Measurements from ENCODE around the gene LVRN. TPM values are rescaled to one million over a fixed set of nuclear protein-coding genes. Genes with fewer than 3 reads are reported as not detected.
A peak's percentile ranks its signal among the peaks of the same experiment; 100 is the strongest.

The LVRN gene
- total RNA-seq, 1 experiment from 2014 or later = not detected

DNA sequence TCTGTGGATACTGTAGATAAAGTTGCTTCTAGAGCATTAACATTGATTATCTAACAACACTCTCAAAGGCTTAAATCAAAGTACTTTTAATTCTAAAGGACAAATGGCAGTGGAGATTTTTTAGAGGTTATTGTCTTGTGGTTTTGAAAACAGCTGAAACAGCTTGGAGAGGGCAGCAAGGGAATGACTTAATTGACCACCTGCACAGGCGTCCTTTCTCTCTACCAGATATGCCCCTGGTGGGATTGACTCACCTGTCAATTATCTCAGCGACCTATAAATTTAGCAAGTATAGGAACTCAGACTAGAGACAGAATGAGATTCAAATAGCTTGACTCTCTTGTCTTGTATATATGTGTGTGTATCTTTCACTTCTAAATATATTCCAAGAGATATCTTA, 83.5 kb downstream of the LVRN start:
- H3F3A ChIP-seq (ENCODE audit: low read length, unreplicated experiment) = no peaks in the 10 kb centered on the region
- TF ChIP-seq, protein P1, sequence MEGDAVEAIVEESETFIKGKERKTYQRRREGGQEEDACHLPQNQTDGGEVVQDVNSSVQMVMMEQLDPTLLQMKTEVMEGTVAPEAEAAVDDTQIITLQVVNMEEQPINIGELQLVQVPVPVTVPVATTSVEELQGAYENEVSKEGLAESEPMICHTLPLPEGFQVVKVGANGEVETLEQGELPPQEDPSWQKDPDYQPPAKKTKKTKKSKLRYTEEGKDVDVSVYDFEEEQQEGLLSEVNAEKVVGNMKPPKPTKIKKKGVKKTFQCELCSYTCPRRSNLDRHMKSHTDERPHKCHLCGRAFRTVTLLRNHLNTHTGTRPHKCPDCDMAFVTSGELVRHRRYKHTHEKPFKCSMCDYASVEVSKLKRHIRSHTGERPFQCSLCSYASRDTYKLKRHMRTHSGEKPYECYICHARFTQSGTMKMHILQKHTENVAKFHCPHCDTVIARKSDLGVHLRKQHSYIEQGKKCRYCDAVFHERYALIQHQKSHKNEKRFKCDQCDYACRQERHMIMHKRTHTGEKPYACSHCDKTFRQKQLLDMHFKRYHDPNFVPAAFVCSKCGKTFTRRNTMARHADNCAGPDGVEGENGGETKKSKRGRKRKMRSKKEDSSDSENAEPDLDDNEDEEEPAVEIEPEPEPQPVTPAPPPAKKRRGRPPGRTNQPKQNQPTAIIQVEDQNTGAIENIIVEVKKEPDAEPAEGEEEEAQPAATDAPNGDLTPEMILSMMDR (conservative IDR thresholded peaks at IDR 0.05; ENCODE audit: low read depth, low read length) = no peak
- TF ChIP-seq EZH2phosphoT487 (IDR thresholded peaks at IDR 0.05; ENCODE audit: borderline replicate concordance, low read length) (no peak), EZH2 (IDR thresholded peaks at IDR 0.05; ENCODE audit: low read length, unreplicated experiment) (no peak)
- H3K4me2 ChIP-seq (ENCODE audit: low read length) = no peak overlapping the region
- intact Hi-C loops (cut with micrococcal nuclease) = no loop called here
- H3K79me2 ChIP-seq (ENCODE audit: low read length) = no peaks in the 10 kb centered on the region
- no peaks in the 10 kb centered on the region for H4K20me1 ChIP-seq (ENCODE audit: low read length)
- H3K9ac ChIP-seq (ENCODE audit: low read length) = no peak overlapping the region
- H3K36me3 ChIP-seq (ENCODE audit: low read depth, low read length) = no peaks in the 10 kb centered on the region
- H3K9me2 ChIP-seq (replicated peaks; ENCODE audit: low read length) = no peaks in the 10 kb centered on the region
- H2AFZ ChIP-seq (ENCODE audit: low read length) = no peak overlapping the region
- POLR2A ChIA-PET (ENCODE audit: unreplicated experiment) = no interaction called here
- no peaks in the 10 kb centered on the region for H3K9me3 ChIP-seq (ENCODE audit: low read length)
- no peak for DNase-seq
- H3K27me3 ChIP-seq (ENCODE audit: low read length) = no peaks in the 10 kb centered on the region
- H3K4me1 ChIP-seq (ENCODE audit: insufficient read depth, low read length) = peaks cover 17% of the 10 kb centered on the region
- CTCF ChIA-PET = no interaction called here
- BruUV-seq (replicated peaks) = no TSS peak
- H3K4me3 ChIP-seq (ENCODE audit: low read length) = no peak overlapping the region
- no peak overlapping the region for H3K27ac ChIP-seq (ENCODE audit: low read length)
- ATAC-seq = peak; percentile 22; the same call in 1 of the 2 replicates

DNA sequence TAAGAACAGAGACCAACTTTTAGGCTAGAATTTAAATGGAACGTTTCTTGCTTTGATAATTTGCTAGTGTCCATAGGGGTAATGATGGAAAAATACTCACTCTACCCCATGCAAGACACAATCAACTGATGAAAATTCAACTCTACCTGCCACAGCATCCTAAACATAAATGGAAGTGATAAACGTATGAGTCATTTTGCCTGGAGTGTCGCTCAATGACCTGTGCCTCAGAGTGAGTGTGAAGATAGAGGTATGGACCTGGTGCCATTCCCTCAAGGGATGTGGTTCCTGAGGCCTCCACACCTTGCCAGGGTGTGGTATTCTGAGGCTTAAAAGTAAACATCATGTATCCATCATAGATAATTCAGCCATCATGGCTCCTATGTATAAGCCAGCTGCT, 84.0 kb downstream of the LVRN start:
- TF ChIP-seq EZH2 (IDR thresholded peaks at IDR 0.05; ENCODE audit: low read length, unreplicated experiment) = no peak
- no peak for TF ChIP-seq EZH2phosphoT487 (IDR thresholded peaks at IDR 0.05; ENCODE audit: borderline replicate concordance, low read length)
- TF ChIP-seq, protein P1 (conservative IDR thresholded peaks at IDR 0.05; ENCODE audit: low read depth, low read length) = no peak
- Histone ChIP-seq H3K9ac (ENCODE audit: low read length) (no peak overlapping the region), H3F3A (ENCODE audit: low read length, unreplicated experiment) (no peaks in the 10 kb centered on the region), H3K4me1 (ENCODE audit: insufficient read depth, low read length) (peaks cover 17% of the 10 kb centered on the region), H3K4me3 (ENCODE audit: low read length) (no peak overlapping the region), H3K9me2 (replicated peaks; ENCODE audit: low read length) (no peaks in the 10 kb centered on the region), H4K20me1 (ENCODE audit: low read length) (no peaks in the 10 kb centered on the region), H3K4me2 (ENCODE audit: low read length) (peak overlapping the region; percentile 4; the same call in 1 of the 2 replicates), H3K36me3 (ENCODE audit: low read depth, low read length) (no peaks in the 10 kb centered on the region), H3K9me3 (ENCODE audit: low read length) (no peaks in the 10 kb centered on the region), H2AFZ (ENCODE audit: low read length) (no peak overlapping the region), H3K27me3 (ENCODE audit: low read length) (no peaks in the 10 kb centered on the region), H3K27ac (ENCODE audit: low read length) (no peak overlapping the region), H3K79me2 (ENCODE audit: low read length) (no peaks in the 10 kb centered on the region)
- POLR2A ChIA-PET (ENCODE audit: unreplicated experiment) = no interaction called here
- intact Hi-C loops (cut with micrococcal nuclease) = no loop called here
- ATAC-seq = peak; percentile 79
- no TSS peak for BruUV-seq (replicated peaks)
- DNase-seq = peak; percentile 76
- CTCF ChIA-PET = no interaction called here

DNA sequence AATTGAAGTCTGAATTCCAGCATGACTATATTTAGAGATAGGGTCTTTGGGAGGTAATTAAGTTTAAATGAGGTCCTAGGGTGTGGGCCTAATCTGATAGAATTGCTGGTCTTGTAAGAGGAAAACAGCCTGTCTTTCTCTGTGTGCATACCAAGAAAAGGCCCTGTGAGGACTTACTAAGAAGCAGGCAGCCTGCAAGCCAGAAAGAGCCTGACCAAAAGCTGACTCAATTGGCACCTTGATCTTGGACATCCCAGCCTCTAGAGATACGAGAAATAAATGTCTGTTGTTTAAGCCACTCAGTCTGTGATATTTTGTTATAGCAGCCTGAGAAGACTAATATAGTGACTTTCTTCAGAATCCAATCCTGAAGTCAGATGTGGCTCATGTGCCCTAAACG, 84.5 kb downstream of the LVRN start:
- no peaks in the 10 kb centered on the region for H4K20me1 ChIP-seq (ENCODE audit: low read length)
- H3K27me3 ChIP-seq (ENCODE audit: low read length) = no peaks in the 10 kb centered on the region
- ChIA-PET CTCF (no interaction called here), POLR2A (ENCODE audit: unreplicated experiment) (no interaction called here)
- DNase-seq (no peak), ATAC-seq (no peak; the same call in 1 of the 2 replicates)
- no peak overlapping the region for H3K9ac ChIP-seq (ENCODE audit: low read length)
- TSS peak; percentile 60 for BruUV-seq (replicated peaks)
- intact Hi-C loops (cut with micrococcal nuclease) = no loop called here
- H3K4me2 ChIP-seq (ENCODE audit: low read length) = peak overlapping the region; percentile 4; the same call in 1 of the 2 replicates
- H3K9me2 ChIP-seq (replicated peaks; ENCODE audit: low read length) = no peaks in the 10 kb centered on the region
- TF ChIP-seq EZH2 (IDR thresholded peaks at IDR 0.05; ENCODE audit: low read length, unreplicated experiment) (no peak), EZH2phosphoT487 (IDR thresholded peaks at IDR 0.05; ENCODE audit: borderline replicate concordance, low read length) (no peak)
- TF ChIP-seq, protein P1 (conservative IDR thresholded peaks at IDR 0.05; ENCODE audit: low read depth, low read length) = no peak
- H3K9me3 ChIP-seq (ENCODE audit: low read length) = no peaks in the 10 kb centered on the region
- no peaks in the 10 kb centered on the region for H3K36me3 ChIP-seq (ENCODE audit: low read depth, low read length)
- no peak overlapping the region for H3K4me3 ChIP-seq (ENCODE audit: low read length)
- no peak overlapping the region for H3K27ac ChIP-seq (ENCODE audit: low read length)
- H3K79me2 ChIP-seq (ENCODE audit: low read length) = no peaks in the 10 kb centered on the region
- H3K4me1 ChIP-seq (ENCODE audit: insufficient read depth, low read length) = peaks cover 17% of the 10 kb centered on the region
- no peak overlapping the region for H2AFZ ChIP-seq (ENCODE audit: low read length)
- H3F3A ChIP-seq (ENCODE audit: low read length, unreplicated experiment) = no peaks in the 10 kb centered on the region
